Astrocyte (in vitro differentiated cells and primary cell): ENCODE measurements around the gene RUNDC1. TPM values are rescaled to one million over a fixed set of nuclear protein-coding genes. Genes with fewer than 3 reads are reported as not detected.

ENCODE experiments used
- DNase-seq: peaks from one replicate; pipeline ENCODE4 v3.0.0-alpha.2; 2010; ENCODE audit warnings: low read depth
- FAIRE-seq: peaks from 2 replicates; lab custom pipeline; 2011; peaks lifted over from hg19 to GRCh38; lab: Jason Lieb, UNC
- H2AFZ ChIP-seq: 2 replicates; pipeline ENCODE4 v1.6.0; 2012; ENCODE audit warnings: low read depth, low read length, inconsistent platforms
- H3K27ac ChIP-seq: 2 replicates; pipeline ENCODE4 v1.5.1; 2011; ENCODE audit warnings: low read depth, low read length, inconsistent platforms
- H3K27me3 ChIP-seq: 2 replicates; pipeline ENCODE4 v1.6.0; 2011; ENCODE audit warnings: low read length, inconsistent platforms; ENCODE audit not compliant: insufficient read depth
- H3K36me3 ChIP-seq: 2 replicates; pipeline ENCODE4 v1.5.1; 2011; ENCODE audit warnings: low read length, inconsistent platforms; ENCODE audit not compliant: insufficient read depth
- H3K4me1 ChIP-seq: 2 replicates; pipeline ENCODE4 v1.5.1; 2011; ENCODE audit warnings: low read length, inconsistent platforms; ENCODE audit not compliant: insufficient read depth
- H3K4me2 ChIP-seq: 2 replicates; pipeline ENCODE4 v1.6.0; 2012; ENCODE audit warnings: low read length, inconsistent platforms
- H3K4me3 ChIP-seq: 2 replicates; pipeline ENCODE4 v1.5.1; 2011; ENCODE audit warnings: low read depth, mild to moderate bottlenecking, low read length, inconsistent platforms; ENCODE audit not compliant: insufficient read depth
- H3K79me2 ChIP-seq: 2 replicates; pipeline ENCODE4 v1.6.0; 2012; ENCODE audit warnings: mild to moderate bottlenecking, low read length, inconsistent platforms; ENCODE audit not compliant: insufficient read depth
- H3K9ac ChIP-seq: 2 replicates; pipeline ENCODE4 v1.6.0; 2012; ENCODE audit warnings: mild to moderate bottlenecking, low read length, inconsistent platforms
- H3K9me3 ChIP-seq: 2 replicates; pipeline ENCODE4 v1.5.1; 2012; ENCODE audit warnings: low read depth, mild to moderate bottlenecking, low read length, inconsistent platforms; ENCODE audit not compliant: insufficient read depth
- H4K20me1 ChIP-seq: 2 replicates; pipeline ENCODE4 v1.6.0; 2012; ENCODE audit warnings: low read length, inconsistent platforms; ENCODE audit not compliant: insufficient read depth
- H3K27ac Mint-ChIP-seq: one replicate; pipeline ENCODE4 v1.8.0; 2021; ENCODE audit warnings: mild to moderate bottlenecking, mixed read lengths; ENCODE audit not compliant: unreplicated experiment
- H3K27me3 Mint-ChIP-seq: one replicate; pipeline ENCODE4 v1.8.0; 2021; ENCODE audit warnings: low read depth, mixed read lengths; ENCODE audit not compliant: unreplicated experiment
- H3K36me3 Mint-ChIP-seq: one replicate; pipeline ENCODE4 v1.8.0; 2021; ENCODE audit warnings: low read depth, mixed read lengths; ENCODE audit not compliant: unreplicated experiment
- H3K4me1 Mint-ChIP-seq: one replicate; pipeline ENCODE4 v1.8.0; 2021; ENCODE audit warnings: low read depth, mixed read lengths; ENCODE audit not compliant: unreplicated experiment
- H3K4me3 Mint-ChIP-seq: one replicate; pipeline ENCODE4 v1.8.0; 2021; ENCODE audit warnings: mild to moderate bottlenecking, moderate library complexity, mixed read lengths; ENCODE audit not compliant: unreplicated experiment
- H3K9me3 Mint-ChIP-seq: one replicate; pipeline ENCODE4 v1.8.0; 2021; ENCODE audit warnings: mild to moderate bottlenecking, mixed read lengths; ENCODE audit not compliant: unreplicated experiment
- CTCF ChIP-seq: IDR thresholded peaks from 2 replicates; pipeline ENCODE4 v1.5.1; 2011; ENCODE audit warnings: low read depth, mild to moderate bottlenecking, inconsistent platforms, low read length, moderate library complexity; ENCODE audit not compliant: insufficient read depth
- EZH2 ChIP-seq: IDR thresholded peaks from 2 replicates; pipeline ENCODE4 v1.6.1; 2012; ENCODE audit warnings: mild to moderate bottlenecking, low read length, inconsistent platforms; ENCODE audit not compliant: insufficient read depth
- total RNA-seq: library from RNA; stranded (reverse); gene quantifications from 2 replicates; pipeline ENCODE4 v1.2.1, GENCODE V29; 2021

Gene RUNDC1
- total RNA-seq, 1 donor from 2014 or later, result 13.8 TPM

GRCh38 chr17:43010667-43011308 lies 30.4 kb downstream of the RUNDC1 start:
- H3K36me3 Mint-ChIP-seq, result peaks cover 13% of the 10 kb centered on the region
- H3K9me3 Mint-ChIP-seq, result peaks cover 2% of the 10 kb centered on the region
- no peak for DNase-seq

GRCh38 chr17:43011728-43012472 lies 31.5 kb downstream of the RUNDC1 start:
- peaks cover 16% of the 10 kb centered on the region for H4K20me1 ChIP-seq
- DNase-seq, result no peak

More at GRCh38 chr17:43010667-43011308, 30.4 kb downstream of the RUNDC1 start:
- Mint-ChIP-seq H3K27ac (peak overlapping the region; percentile 43), H3K27me3 (no peaks in the 10 kb centered on the region), H3K4me3 (peak overlapping the region; percentile 41), H3K4me1 (peaks cover 30% of the 10 kb centered on the region)
- H3K36me3 ChIP-seq, result peaks cover 2% of the 10 kb centered on the region
- no peaks in the 10 kb centered on the region for H3K79me2 ChIP-seq
- H3K9me3 ChIP-seq, result no peaks in the 10 kb centered on the region
- H3K9ac ChIP-seq, result no peak overlapping the region
- H3K4me1 ChIP-seq, result no peaks in the 10 kb centered on the region
- no peak overlapping the region for H2AFZ ChIP-seq
- no peak overlapping the region for H3K27ac ChIP-seq
- no peaks in the 10 kb centered on the region for H3K27me3 ChIP-seq
- H3K4me3 ChIP-seq, result no peak overlapping the region
- H3K4me2 ChIP-seq, result no peak overlapping the region
- TF ChIP-seq EZH2, result no peak
- TF ChIP-seq CTCF, result no peak
- peaks cover 8% of the 10 kb centered on the region for H4K20me1 ChIP-seq
- FAIRE-seq, result no peak

More at GRCh38 chr17:43011728-43012472, 31.5 kb downstream of the RUNDC1 start:
- Histone ChIP-seq H3K79me2 (no peaks in the 10 kb centered on the region), H3K36me3 (peaks cover 2% of the 10 kb centered on the region), H3K4me1 (no peaks in the 10 kb centered on the region), H3K9me3 (no peaks in the 10 kb centered on the region), H3K4me2 (no peak overlapping the region), H3K9ac (no peak overlapping the region), H3K27ac (no peak overlapping the region), H3K4me3 (no peak overlapping the region), H2AFZ (no peak overlapping the region), H3K27me3 (no peaks in the 10 kb centered on the region)
- TF ChIP-seq CTCF, result no peak
- TF ChIP-seq EZH2, result no peak
- Mint-ChIP-seq H3K4me3 (no peak overlapping the region), H3K36me3 (peaks cover 7% of the 10 kb centered on the region), H3K9me3 (no peaks in the 10 kb centered on the region), H3K27me3 (no peaks in the 10 kb centered on the region), H3K4me1 (peaks cover 29% of the 10 kb centered on the region), H3K27ac (no peak overlapping the region)
- no peak for FAIRE-seq
